Sciatic nerve (tissue), 2 donors: ENCODE results near the gene PLIN5. TPM values are rescaled to one million over a fixed set of nuclear protein-coding genes. Genes with fewer than 3 reads are reported as not detected.

Source experiments
- ATAC-seq: fragments of 200-7000 bp; cut with Tn5 transposase; one replicate; pipeline ENCODE4 v1.9.1; 2020; ENCODE audit warnings: mild to moderate bottlenecking, moderate library complexity
- DNase-seq: peaks from one replicate; pipeline ENCODE4 v3.0.0-alpha.2; 2020; ENCODE audit warnings: low spot score
- intact Hi-C: fragments of 100-400 bp; cut with DNase I; formaldehyde crosslinking; loops from one replicate; pipeline ENCODE4 v1.14.2; 2022
- total RNA-seq: library from RNA; stranded (reverse); fragmentation: NEBNext Ultra II Directional; extraction: Animal tissue kit (Norgen Biotek cat#: 25700); gene quantifications from one replicate; pipeline ENCODE4 v1.2.1, GENCODE V29; 2021
- donor health status: DM: no; HTN: no; CAD: no.
- donor health status: DM: no; HTN: no; CAD: no.

The PLIN5 gene
- 17.1 TPM for total RNA-seq

DNA sequence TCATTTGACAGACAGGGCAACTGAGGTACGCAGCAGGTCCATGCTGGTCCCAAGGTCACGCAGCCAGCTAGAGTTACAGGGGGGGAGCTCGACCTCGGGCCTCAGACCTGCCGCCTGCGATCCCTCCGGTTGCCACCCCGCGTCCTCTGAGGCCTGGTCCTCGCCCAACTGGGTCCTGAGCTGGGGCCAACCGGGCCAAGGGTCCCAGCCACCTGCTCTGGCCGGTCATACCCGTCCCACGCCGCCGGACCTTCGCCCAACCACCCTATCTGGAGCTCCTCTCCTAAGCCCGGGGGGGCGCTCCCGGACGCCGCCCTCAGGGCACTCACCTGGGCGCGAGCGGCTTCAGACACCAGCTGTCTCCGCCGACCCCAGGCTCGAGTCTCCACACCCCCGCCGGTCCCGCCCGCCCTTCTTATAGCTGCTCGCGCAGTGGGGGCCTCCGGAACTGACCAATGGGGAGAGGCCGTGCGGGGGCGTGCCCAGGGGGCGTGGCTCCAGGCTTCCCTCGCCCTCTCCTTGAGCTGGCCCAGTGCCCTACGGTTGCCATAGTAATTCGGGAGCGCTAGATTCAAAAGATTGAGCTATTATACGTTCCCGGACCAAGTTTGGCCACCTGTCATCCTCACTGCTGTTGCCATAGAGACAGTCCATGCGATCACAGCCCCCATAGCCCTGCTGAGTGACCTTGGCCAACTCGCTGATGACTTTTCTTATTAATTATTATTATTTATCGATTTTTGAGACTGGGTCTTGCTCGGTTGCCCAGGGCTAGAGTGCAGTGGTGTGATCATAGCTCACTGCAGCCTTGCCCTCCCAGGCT lies at the start of gene PLIN5:
Gene PLIN5 (minus strand): TSS at position 389 of the 823 bp plus-strand sequence. CDS start 1,150 bp downstream, outside the sequence.
- DNase-seq (peak; percentile 82), ATAC-seq (peak; percentile 81)
- intact Hi-C loops = loop anchor here (10.0 kb wide), 1 partner anchor 480 kb away; no protein-coding TSS in a partner anchor

DNA sequence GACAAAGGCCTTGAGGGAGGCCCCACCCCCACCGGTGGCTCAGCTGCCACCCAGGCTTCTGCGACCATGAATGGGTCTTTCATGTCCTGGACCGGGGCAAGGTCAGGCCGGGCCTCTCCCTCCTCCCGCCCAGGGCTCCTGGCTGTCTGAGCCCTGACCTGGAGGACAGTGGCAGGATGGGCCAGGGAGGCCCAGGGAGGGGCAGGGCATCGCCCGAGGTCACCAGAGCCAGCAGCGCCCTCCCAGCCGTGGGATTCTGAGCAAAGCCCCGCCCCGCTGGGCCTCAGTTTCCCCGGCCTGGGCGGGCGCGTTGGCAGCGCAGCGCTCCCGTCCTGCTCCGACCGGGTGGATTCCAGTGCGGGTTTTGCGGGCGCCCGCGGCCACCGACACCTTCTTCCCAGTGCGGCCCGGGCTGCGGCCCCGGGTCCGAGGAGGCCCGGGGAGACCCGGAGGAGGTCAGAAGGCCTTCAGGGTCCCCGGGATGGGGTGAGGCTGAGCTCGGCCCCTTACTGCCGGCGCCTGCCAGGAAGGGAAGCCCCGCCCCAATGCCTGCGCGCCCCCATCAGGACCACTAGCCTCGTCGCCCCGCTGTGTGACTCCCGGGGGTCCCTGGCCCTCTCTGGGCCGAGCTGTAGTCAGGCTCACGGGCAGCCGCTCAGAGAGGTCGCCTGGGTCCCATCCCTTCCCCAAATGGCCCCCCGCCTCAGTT lies 49.1 kb upstream of the PLIN5 start:
- ATAC-seq (peak; percentile 39), DNase-seq (no peak)
- intact Hi-C loops = no loop called here

GRCh38 chr19:4582980-4583842 lies 48.2 kb upstream of the PLIN5 start:
- no peak for DNase-seq
- ATAC-seq = no peak
- intact Hi-C loops = no loop called here

GRCh38 chr19:4581666-4582553 lies 46.9 kb upstream of the PLIN5 start:
- ATAC-seq = no peak
- DNase-seq = no peak
- intact Hi-C loops = no loop called here

GRCh38 chr19:4580961-4581665 lies 46.1 kb upstream of the PLIN5 start:
- DNase-seq (no peak), ATAC-seq (no peak)
- intact Hi-C loops = no loop called here

GRCh38 chr19:4580021-4580901 lies 45.2 kb upstream of the PLIN5 start:
- ATAC-seq (no peak), DNase-seq (no peak)
- intact Hi-C loops = no loop called here

- intact Hi-C loops = no loop called here
- DNase-seq (no peak), ATAC-seq (no peak)
Observed at GRCh38 chr19:4579389-4579788, 44.4 kb upstream of the PLIN5 start.

DNA sequence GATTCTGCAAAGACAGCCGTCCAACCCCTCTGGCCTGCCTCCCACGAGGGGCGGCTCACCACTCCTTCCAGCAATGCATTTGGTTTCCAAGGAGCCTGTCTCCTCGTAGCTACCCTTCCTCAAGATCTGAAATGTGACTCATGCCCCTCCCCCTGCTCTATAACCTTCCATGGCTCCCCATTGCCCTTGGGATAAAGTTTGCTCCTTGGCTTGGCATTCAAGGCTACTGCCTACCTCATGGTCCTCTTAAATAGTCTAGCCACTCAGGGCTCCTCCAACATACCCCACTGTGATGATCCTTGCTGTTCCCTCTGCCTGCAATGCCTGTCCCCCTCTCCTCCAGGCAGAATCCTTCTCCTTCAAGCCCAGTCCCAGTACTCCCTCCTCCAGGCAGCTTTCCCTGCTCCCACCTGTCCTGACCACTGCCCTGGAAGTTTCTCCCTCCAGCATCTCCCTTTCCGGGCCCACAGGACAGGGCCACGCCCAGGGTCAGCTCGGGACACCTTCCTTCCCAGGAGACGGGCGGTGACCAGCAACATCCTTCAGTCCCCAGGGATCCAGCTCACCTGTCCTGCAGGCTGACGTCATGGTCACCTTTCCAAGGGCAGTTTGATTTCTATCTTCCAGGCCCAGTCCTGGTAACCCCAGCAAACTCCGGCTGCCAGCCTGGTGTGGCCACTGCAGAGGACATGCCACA lies 43.7 kb upstream of the PLIN5 start:
- intact Hi-C loops = no loop called here
- DNase-seq = no peak
- no peak for ATAC-seq

GRCh38 chr19:4577020-4577782 lies 42.2 kb upstream of the PLIN5 start:
- no peak for DNase-seq
- intact Hi-C loops = no loop called here
- no peak for ATAC-seq

GRCh38 chr19:4576016-4576933 lies 41.3 kb upstream of the PLIN5 start:
- ATAC-seq = peak; percentile 60
- DNase-seq = peak; percentile 84
- intact Hi-C loops = no loop called here

DNA sequence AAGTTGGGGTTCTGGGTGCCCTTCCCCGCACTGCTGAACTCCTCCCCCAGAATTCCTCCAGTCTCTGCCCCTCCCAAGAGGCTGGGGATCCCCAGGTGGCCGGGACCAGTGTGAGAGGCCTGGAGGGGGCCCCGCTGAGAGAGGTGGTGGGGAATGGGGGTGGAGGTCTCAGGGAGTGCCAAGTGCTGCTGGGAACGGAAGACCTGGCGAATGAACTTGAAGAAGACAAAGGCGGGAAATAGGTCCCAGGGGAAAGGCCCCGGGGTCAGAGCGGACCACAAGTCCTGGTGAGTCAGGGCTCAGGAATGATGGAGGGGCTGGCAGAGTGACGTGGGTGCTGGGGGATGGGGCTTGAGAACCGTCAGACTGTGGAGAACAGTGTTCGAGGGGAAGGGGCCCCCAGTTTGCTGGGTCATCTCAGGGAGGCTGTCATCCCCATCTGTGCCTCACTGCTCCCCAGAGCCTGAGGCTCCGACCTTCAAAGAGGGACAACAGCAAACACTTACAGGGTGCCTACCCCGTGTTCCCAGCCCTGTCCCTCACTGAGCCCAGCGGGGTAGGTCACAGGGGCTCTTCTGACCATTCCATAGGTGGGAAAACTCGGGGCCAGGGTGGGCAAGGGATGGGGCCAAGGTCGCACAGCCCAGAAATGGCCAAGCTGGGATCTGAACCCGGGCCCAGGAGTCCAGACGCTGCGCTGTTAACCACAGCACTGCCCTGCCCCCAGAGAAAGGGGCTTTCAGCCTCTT lies 40.4 kb upstream of the PLIN5 start:
- intact Hi-C loops = no loop called here
- peak; percentile 81 for DNase-seq
- peak; percentile 81 for ATAC-seq

- intact Hi-C loops = no loop called here
- DNase-seq (no peak), ATAC-seq (no peak)
Observed at GRCh38 chr19:4573682-4574081, 38.7 kb upstream of the PLIN5 start.

GRCh38 chr19:4571305-4571917 lies 36.4 kb upstream of the PLIN5 start:
- intact Hi-C loops = no loop called here
- DNase-seq (no peak), ATAC-seq (no peak)

DNA sequence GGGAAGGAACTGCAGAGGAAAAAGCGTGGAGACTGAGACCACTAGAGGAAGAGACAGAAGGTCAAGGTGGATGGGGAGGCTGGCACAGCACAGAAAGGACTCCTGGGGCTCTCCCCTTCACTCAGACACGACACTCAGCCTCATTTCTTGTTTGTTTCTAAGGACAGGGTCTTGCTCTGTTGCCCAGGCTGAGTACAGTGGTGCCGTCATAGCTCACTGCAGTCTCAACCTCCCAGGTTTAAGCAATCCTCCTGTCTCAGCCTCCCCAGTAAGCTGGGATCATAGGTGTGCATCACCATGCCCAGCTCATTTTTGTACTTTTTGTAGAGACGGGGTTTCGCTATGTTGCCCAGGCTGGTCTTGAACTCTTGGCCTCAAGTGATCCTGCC lies 35.9 kb upstream of the PLIN5 start:
- DNase-seq (no peak), ATAC-seq (no peak)
- intact Hi-C loops = no loop called here
